Caco-2 (cell line): ENCODE measurements around the gene G6PD. TPM values are rescaled to one million over a fixed set of nuclear protein-coding genes. Genes with fewer than 3 reads are reported as not detected.
"Not testable (repeated sequence)": the region's sequence is repeated elsewhere in the genome, so short reads cannot be mapped to it uniquely, and the experiment has no call there.

Experiments
- BruUV-seq: library from RNA; stranded (reverse); fragments of 400-500 nt; replicated peaks from 2 replicates; lab custom pipeline; 2021; lab: Mats Ljungman, UMichigan
- CTCF ChIA-PET: fragments of 300-600 bp; sonication (Branson Sonifier 250); formaldehyde crosslinking; loops from one replicate; lab custom pipeline; 2022; ENCODE audit warnings: antibody characterized with exemption; lab: Charles Lee
- POLR2A ChIA-PET: fragments of 300-600 bp; sonication (Branson Sonifier 250); formaldehyde crosslinking; loops from one replicate; lab custom pipeline; 2022; ENCODE audit warnings: antibody characterized with exemption; lab: Charles Lee
- DNase-seq, 2 experiments: peaks; one replicate each; pipeline versions ENCODE4 v3.0.0 to v3.0.0-alpha.2; 2020 to 2022
- H3K27me3 ChIP-seq: replicated peaks from 2 replicates; pipeline ENCODE4 v1.6.0; 2011; ENCODE audit warnings: low read length; ENCODE audit not compliant: control insufficient read depth, insufficient read depth
- H3K36me3 ChIP-seq: 2 replicates; pipeline ENCODE4 v1.5.1; 2011; ENCODE audit warnings: low read length; ENCODE audit not compliant: control insufficient read depth, insufficient read depth
- H3K4me1 ChIP-seq: fragments of 250-450 bp; sonication (Bioruptor Pico); 2 replicates; pipeline ENCODE4 v1.5.1; 2020; ENCODE audit warnings: mild to moderate bottlenecking
- H3K4me3 ChIP-seq: 2 replicates; pipeline ENCODE4 v1.5.1; 2011; ENCODE audit warnings: low read depth, mild to moderate bottlenecking, control low read depth, low read length
- H3K9me3 ChIP-seq: fragments of 250-450 bp; sonication (Bioruptor Pico); 2 replicates; pipeline ENCODE4 v1.5.1; 2020; ENCODE audit warnings: mild to moderate bottlenecking, moderate library complexity
- H3K27ac Mint-ChIP-seq: one replicate; pipeline ENCODE4 v1.8.0; 2022; ENCODE audit warnings: mixed read lengths; ENCODE audit not compliant: unreplicated experiment
- H3K27me3 Mint-ChIP-seq: one replicate; pipeline ENCODE4 v1.8.0; 2022; ENCODE audit warnings: mixed read lengths; ENCODE audit not compliant: insufficient read depth, unreplicated experiment
- H3K36me3 Mint-ChIP-seq: one replicate; pipeline ENCODE4 v1.8.0; 2022; ENCODE audit warnings: mild to moderate bottlenecking, mixed read lengths; ENCODE audit not compliant: insufficient read depth, unreplicated experiment
- H3K4me1 Mint-ChIP-seq: one replicate; pipeline ENCODE4 v1.8.0; 2022; ENCODE audit warnings: low read depth, mixed read lengths; ENCODE audit not compliant: unreplicated experiment
- H3K4me3 Mint-ChIP-seq: one replicate; pipeline ENCODE4 v1.8.0; 2022; ENCODE audit warnings: mild to moderate bottlenecking, moderate library complexity, mixed read lengths; ENCODE audit not compliant: unreplicated experiment
- H3K9me3 Mint-ChIP-seq: one replicate; pipeline ENCODE4 v1.8.0; 2022; ENCODE audit warnings: mixed read lengths; ENCODE audit not compliant: unreplicated experiment
- intact Hi-C: fragments of 100-400 bp; cut with micrococcal nuclease; formaldehyde crosslinking; loops from one replicate; pipeline ENCODE4 v1.10.0; 2022; ENCODE audit not compliant: unreplicated experiment
- total RNA-seq: library from RNA; stranded (reverse); gene quantifications from 2 replicates; pipeline ENCODE4 v1.2.3, GENCODE V29; 2022
- TF ChIP-seq, protein P1 (sequence below), 2 experiments: fragments of 200-600 bp in 1 of 2; IDR thresholded peaks; 1 replicate in 1 of 2; 2 replicates in 1 of 2; pipeline versions ENCODE4 v1.5.1 to v1.8.0; 2011 to 2022; ENCODE audit warnings: antibody characterized with exemption in 1 of 2, control low read depth in 1 of 2, inconsistent platforms in 1 of 2, low read depth in 1 of 2, low read length in 1 of 2, mild to moderate bottlenecking in 1 of 2, moderate library complexity in 1 of 2; ENCODE audit not compliant: insufficient read depth in 1 of 2, severe bottlenecking in 1 of 2, unreplicated experiment in 1 of 2

Gene G6PD
- total RNA-seq, 1 experiment from 2014 or later: 103 TPM

- Histone ChIP-seq H3K36me3 (no peaks in the 10 kb centered on the region), H3K4me1 (peaks cover 18% of the 10 kb centered on the region), H3K27me3 (no peaks in the 10 kb centered on the region), H3K4me3 (no peak overlapping the region), H3K9me3 (no peaks in the 10 kb centered on the region)
- TF ChIP-seq, protein P1, sequence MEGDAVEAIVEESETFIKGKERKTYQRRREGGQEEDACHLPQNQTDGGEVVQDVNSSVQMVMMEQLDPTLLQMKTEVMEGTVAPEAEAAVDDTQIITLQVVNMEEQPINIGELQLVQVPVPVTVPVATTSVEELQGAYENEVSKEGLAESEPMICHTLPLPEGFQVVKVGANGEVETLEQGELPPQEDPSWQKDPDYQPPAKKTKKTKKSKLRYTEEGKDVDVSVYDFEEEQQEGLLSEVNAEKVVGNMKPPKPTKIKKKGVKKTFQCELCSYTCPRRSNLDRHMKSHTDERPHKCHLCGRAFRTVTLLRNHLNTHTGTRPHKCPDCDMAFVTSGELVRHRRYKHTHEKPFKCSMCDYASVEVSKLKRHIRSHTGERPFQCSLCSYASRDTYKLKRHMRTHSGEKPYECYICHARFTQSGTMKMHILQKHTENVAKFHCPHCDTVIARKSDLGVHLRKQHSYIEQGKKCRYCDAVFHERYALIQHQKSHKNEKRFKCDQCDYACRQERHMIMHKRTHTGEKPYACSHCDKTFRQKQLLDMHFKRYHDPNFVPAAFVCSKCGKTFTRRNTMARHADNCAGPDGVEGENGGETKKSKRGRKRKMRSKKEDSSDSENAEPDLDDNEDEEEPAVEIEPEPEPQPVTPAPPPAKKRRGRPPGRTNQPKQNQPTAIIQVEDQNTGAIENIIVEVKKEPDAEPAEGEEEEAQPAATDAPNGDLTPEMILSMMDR (IDR thresholded peaks at IDR 0.05; ENCODE audit: insufficient read depth in 1 of 2, low read depth in 1 of 2, low read length in 1 of 2, severe bottlenecking in 1 of 2, unreplicated experiment in 1 of 2): no peak
- Mint-ChIP-seq H3K36me3 (peaks cover 15% of the 10 kb centered on the region), H3K27ac (peak overlapping the region; percentile 64), H3K4me1 (no peaks in the 10 kb centered on the region), H3K4me3 (no peak overlapping the region), H3K27me3 (no peaks in the 10 kb centered on the region), H3K9me3 (no peaks in the 10 kb centered on the region)
- CTCF ChIA-PET: interaction anchor here (0.7 kb wide), 1 partner anchor 169 kb away, joined by 4 read pairs; no protein-coding TSS in a partner anchor
- no TSS peak for BruUV-seq
- no peak for DNase-seq
- intact Hi-C loops: no loop called here
- POLR2A ChIA-PET: interaction anchor here (0.6 kb wide), 2 partner anchors 55 to 163 kb away, joined by 4 to 15 read pairs; partner anchors contain the start of gene EMD
These were observed 4.5 kb downstream of the G6PD start for GRCh38 chrX:154541896-154542722.

- H3K4me3 Mint-ChIP-seq: peak overlapping the region; percentile 51
- TF ChIP-seq, protein P1 (IDR thresholded peaks at IDR 0.05; ENCODE audit: insufficient read depth in 1 of 2, low read depth in 1 of 2, low read length in 1 of 2, severe bottlenecking in 1 of 2, unreplicated experiment in 1 of 2): no peak
- no peaks in the 10 kb centered on the region for H3K27me3 ChIP-seq
- H3K27me3 Mint-ChIP-seq: no peaks in the 10 kb centered on the region
- H3K36me3 ChIP-seq: no peaks in the 10 kb centered on the region
- peaks cover 18% of the 10 kb centered on the region for H3K4me1 ChIP-seq
- peak overlapping the region; percentile 64 for H3K27ac Mint-ChIP-seq
- ChIA-PET POLR2A (interaction anchor here (0.6 kb wide), 2 partner anchors 54 to 162 kb away, joined by 4 to 15 read pairs; partner anchors contain the start of gene EMD), CTCF (interaction anchor here (0.7 kb wide), 1 partner anchor 168 kb away, joined by 4 read pairs; no protein-coding TSS in a partner anchor)
- no peaks in the 10 kb centered on the region for H3K9me3 Mint-ChIP-seq
- no peaks in the 10 kb centered on the region for H3K9me3 ChIP-seq
- no peak overlapping the region for H3K4me3 ChIP-seq
- peaks cover 10% of the 10 kb centered on the region for H3K36me3 Mint-ChIP-seq
- no peak for DNase-seq
- BruUV-seq: TSS peak; percentile 38
- H3K4me1 Mint-ChIP-seq: no peaks in the 10 kb centered on the region
- intact Hi-C loops: no loop called here
These were observed 5.1 kb downstream of the G6PD start for GRCh38 chrX:154541589-154541895.

- peak overlapping the region; percentile 64 for H3K27ac Mint-ChIP-seq
- no peaks in the 10 kb centered on the region for H3K9me3 ChIP-seq
- no TSS peak for BruUV-seq
- ChIA-PET POLR2A (interaction anchor here (0.6 kb wide), 2 partner anchors 54 to 162 kb away, joined by 4 to 15 read pairs; partner anchors contain the start of gene EMD), CTCF (interaction anchor here (0.7 kb wide), 1 partner anchor 168 kb away, joined by 4 read pairs; no protein-coding TSS in a partner anchor)
- H3K4me3 Mint-ChIP-seq: peak overlapping the region; percentile 51
- no peaks in the 10 kb centered on the region for H3K27me3 Mint-ChIP-seq
- no peak overlapping the region for H3K4me3 ChIP-seq
- intact Hi-C loops: no loop called here
- peaks cover 18% of the 10 kb centered on the region for H3K4me1 ChIP-seq
- TF ChIP-seq, protein P1 (IDR thresholded peaks at IDR 0.05; ENCODE audit: insufficient read depth in 1 of 2, low read depth in 1 of 2, low read length in 1 of 2, severe bottlenecking in 1 of 2, unreplicated experiment in 1 of 2): no peak
- peaks cover 10% of the 10 kb centered on the region for H3K36me3 Mint-ChIP-seq
- H3K4me1 Mint-ChIP-seq: no peaks in the 10 kb centered on the region
- no peaks in the 10 kb centered on the region for H3K27me3 ChIP-seq
- no peaks in the 10 kb centered on the region for H3K36me3 ChIP-seq
- no peaks in the 10 kb centered on the region for H3K9me3 Mint-ChIP-seq
- peak; percentile 72 to 74 for DNase-seq
These were observed 5.6 kb downstream of the G6PD start for GRCh38 chrX:154540897-154541535.

- POLR2A ChIA-PET, H3K4me1 Mint-ChIP-seq, DNase-seq, H3K9me3 Mint-ChIP-seq, H3K9me3 ChIP-seq, H3K27me3 Mint-ChIP-seq, intact Hi-C loops, H3K36me3 ChIP-seq, H3K4me3 Mint-ChIP-seq, BruUV-seq, CTCF ChIA-PET, H3K27me3 ChIP-seq, H3K4me3 ChIP-seq: not testable (repeated sequence)
- Mint-ChIP-seq H3K27ac (peak overlapping the region; percentile 64), H3K36me3 (peaks cover 10% of the 10 kb centered on the region)
- H3K4me1 ChIP-seq: peaks cover 18% of the 10 kb centered on the region
These were observed 6.3 kb downstream of the G6PD start for GRCh38 chrX:154540365-154540764.
